K562 (cell line): ENCODE measurements around the gene DRAXIN. TPM values are rescaled to one million over a fixed set of nuclear protein-coding genes. Genes with fewer than 3 reads are reported as not detected.
A peak's percentile ranks its signal among the peaks of the same experiment; 100 is the strongest.

Source experiments
- ARNT ChIP-seq, 2 experiments: fragments of 450-650 bp; IDR thresholded peaks; 2 replicates each; pipeline ENCODE4 v1.6.1; 2016; ENCODE audit warnings: mild to moderate bottlenecking in 1 of 2
- CXXC5 ChIP-seq: fragments of 250-450 bp; sonication (Bioruptor Pico); IDR thresholded peaks from 2 replicates; pipeline ENCODE4 v1.8.0; 2022; ENCODE audit warnings: inconsistent platforms, mild to moderate bottlenecking, moderate library complexity
- FOSL1 ChIP-seq: fragments of 200-800 bp; sonication (Bioruptor generic); conservative IDR thresholded peaks from 2 replicates; pipeline ENCODE4 v1.6.1; 2016; ENCODE audit warnings: missing genetic modification characterization, missing compliant biosample characterization
- GATA2 ChIP-seq: sonication (generic); formaldehyde crosslinking; IDR thresholded peaks from 2 replicates; pipeline ENCODE4 v1.4.0; 2020; ENCODE audit warnings: mild to moderate bottlenecking, missing genetic modification reagents
- PPARD ChIP-seq: fragments of 250-450 bp; sonication (Bioruptor Pico); IDR thresholded peaks from 2 replicates; pipeline ENCODE4 v1.8.0; 2022; ENCODE audit warnings: inconsistent platforms, mild to moderate bottlenecking, moderate library complexity
- RAD51 ChIP-seq: fragments of 450-650 bp; IDR thresholded peaks from 2 replicates; pipeline ENCODE4 v1.7.1; 2016; ENCODE audit warnings: low read depth, mild to moderate bottlenecking, borderline replicate concordance
- SAFB ChIP-seq: fragments of 200-400 bp; formaldehyde crosslinking; IDR thresholded peaks from 2 replicates; pipeline ENCODE4 v1.6.1; 2017; ENCODE audit warnings: low read depth, low read length, borderline replicate concordance
- STAT6 ChIP-seq: sonication (generic); formaldehyde crosslinking; IDR thresholded peaks from 2 replicates; pipeline ENCODE4 v1.8.1; 2023; ENCODE audit warnings: mild to moderate bottlenecking, missing genetic modification reagents
- TCF7L2 ChIP-seq: fragments of 150-350 bp; IDR thresholded peaks from 2 replicates; pipeline ENCODE4 v1.6.1; 2016; ENCODE audit warnings: low read depth, mild to moderate bottlenecking, low read length, moderate library complexity
- XRCC3 ChIP-seq: fragments of 450-650 bp; IDR thresholded peaks from 2 replicates; pipeline ENCODE4 v1.6.1; 2017; ENCODE audit warnings: mild to moderate bottlenecking, moderate library complexity
- ZBTB40 ChIP-seq, 2 experiments: fragments of 450-650 bp in 1 of 2; sonication (generic) in 1 of 2; formaldehyde crosslinking in 1 of 2; IDR thresholded peaks; 2 replicates each; pipeline versions ENCODE4 v1.7.1 to v1.9.0; 2016 to 2022; ENCODE audit warnings: inconsistent platforms in 1 of 2, mild to moderate bottlenecking in 1 of 2, missing genetic modification reagents in 1 of 2
- polyA plus RNA-seq, 8 experiments: library from polyadenylated mRNA; depleted of rRNA in 4 of 8; stranded (reverse) in 5 of 8; unstranded in 3 of 8; fragments of >200 nt; fragmentation: Nextera tagmentation in 2 of 8; fragmentation: Illumina TruSeq in 1 of 8; extraction: Ambion mirVana in 2 of 8; extraction: Trizol in 1 of 8; gene quantifications; 2 replicates each; pipeline versions ENCODE4 v1.2.1 to v1.2.3, GENCODE V29; 2011 to 2014; ENCODE audit warnings: inconsistent platforms in 1 of 8, missing spikeins in 1 of 8
- total RNA-seq, 7 experiments: library from RNA; depleted of rRNA in 6 of 7; stranded (reverse); fragments of >200 nt in 6 of 7; fragmentation: Illumina TruSeq in 2 of 7; extraction: Trizol in 2 of 7; gene quantifications; 2 replicates each; pipeline versions ENCODE4 v1.2.1 to v1.2.3, GENCODE V29; 2011 to 2021; ENCODE audit warnings: low replicate concordance in 1 of 7
- TF ChIP-seq, protein P1 (sequence below), 2 experiments: fragments of 450-650 bp in 1 of 2; IDR thresholded peaks; 2 replicates each; pipeline ENCODE4 v1.6.1; 2011 to 2017; ENCODE audit warnings: low read depth in 2 of 2, antibody characterized with exemption in 1 of 2, borderline replicate concordance in 1 of 2, low read length in 1 of 2, mild to moderate bottlenecking in 1 of 2, mixed read lengths in 1 of 2; ENCODE audit not compliant: control insufficient read depth in 1 of 2

DRAXIN gene
- total and polyA plus RNA-seq, 9 of the 15 experiments (the other 6 are each of a cell fraction or from before 2014, with no cell fraction given) = 0.01 to 0.04 (median 0.01) TPM; not detected in 6

DNA sequence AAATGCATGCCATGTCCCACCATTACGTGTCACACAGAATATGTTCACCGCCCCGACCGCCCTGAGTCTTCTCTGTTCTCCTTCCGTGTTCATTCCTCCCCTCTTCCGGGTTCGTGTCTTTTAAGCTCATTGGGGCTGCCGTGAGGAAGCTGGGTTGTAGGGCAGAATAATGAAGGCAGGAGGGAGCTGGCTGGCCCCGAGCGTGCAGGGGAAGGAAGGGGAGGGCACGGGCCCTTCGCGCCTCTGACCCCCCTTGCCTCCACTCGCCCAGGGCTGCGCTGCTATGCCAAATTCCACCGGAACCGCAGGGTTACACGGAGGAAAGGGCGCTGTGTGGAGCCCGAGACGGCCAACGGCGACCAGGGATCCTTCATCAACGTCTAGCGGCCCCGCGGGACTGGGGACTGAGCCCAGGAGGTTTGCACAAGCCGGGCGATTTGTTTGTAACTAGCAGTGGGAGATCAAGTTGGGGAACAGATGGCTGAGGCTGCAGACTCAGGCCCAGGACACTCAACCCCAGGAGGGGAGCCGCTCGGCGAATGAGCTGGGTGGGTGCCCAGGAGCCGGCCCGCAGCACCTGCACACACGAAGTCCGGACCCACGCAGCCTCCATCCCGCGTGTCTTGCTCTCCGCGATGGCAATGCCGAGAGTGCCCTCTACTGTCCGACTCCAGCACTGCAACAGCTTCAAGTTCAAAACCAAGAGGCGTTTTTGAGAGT lies 28.0 kb downstream of the DRAXIN start (continued):
- no peak for TF ChIP-seq ZBTB40 (IDR thresholded peaks at IDR 0.05)
- no peak for TF ChIP-seq ZBTB40 (CRISPR knock-in tag; IDR thresholded peaks at IDR 0.05)
- TF ChIP-seq RAD51 = no peak
- TF ChIP-seq PPARD = no peak
- TF ChIP-seq CXXC5 (CRISPR knock-in tag) = peak; percentile 76
- no peak for TF ChIP-seq FOSL1 (tag)
- TF ChIP-seq SAFB = peak; percentile 94
- no peak for TF ChIP-seq TCF7L2
- no peak for TF ChIP-seq ARNT (IDR thresholded peaks at IDR 0.05)
- TF ChIP-seq, protein P1, sequence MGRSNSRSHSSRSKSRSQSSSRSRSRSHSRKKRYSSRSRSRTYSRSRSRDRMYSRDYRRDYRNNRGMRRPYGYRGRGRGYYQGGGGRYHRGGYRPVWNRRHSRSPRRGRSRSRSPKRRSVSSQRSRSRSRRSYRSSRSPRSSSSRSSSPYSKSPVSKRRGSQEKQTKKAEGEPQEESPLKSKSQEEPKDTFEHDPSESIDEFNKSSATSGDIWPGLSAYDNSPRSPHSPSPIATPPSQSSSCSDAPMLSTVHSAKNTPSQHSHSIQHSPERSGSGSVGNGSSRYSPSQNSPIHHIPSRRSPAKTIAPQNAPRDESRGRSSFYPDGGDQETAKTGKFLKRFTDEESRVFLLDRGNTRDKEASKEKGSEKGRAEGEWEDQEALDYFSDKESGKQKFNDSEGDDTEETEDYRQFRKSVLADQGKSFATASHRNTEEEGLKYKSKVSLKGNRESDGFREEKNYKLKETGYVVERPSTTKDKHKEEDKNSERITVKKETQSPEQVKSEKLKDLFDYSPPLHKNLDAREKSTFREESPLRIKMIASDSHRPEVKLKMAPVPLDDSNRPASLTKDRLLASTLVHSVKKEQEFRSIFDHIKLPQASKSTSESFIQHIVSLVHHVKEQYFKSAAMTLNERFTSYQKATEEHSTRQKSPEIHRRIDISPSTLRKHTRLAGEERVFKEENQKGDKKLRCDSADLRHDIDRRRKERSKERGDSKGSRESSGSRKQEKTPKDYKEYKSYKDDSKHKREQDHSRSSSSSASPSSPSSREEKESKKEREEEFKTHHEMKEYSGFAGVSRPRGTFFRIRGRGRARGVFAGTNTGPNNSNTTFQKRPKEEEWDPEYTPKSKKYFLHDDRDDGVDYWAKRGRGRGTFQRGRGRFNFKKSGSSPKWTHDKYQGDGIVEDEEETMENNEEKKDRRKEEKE (IDR thresholded peaks at IDR 0.05; ENCODE audit: borderline replicate concordance in 1 of 2, control insufficient read depth in 1 of 2, low read depth in 2 of 2, low read length in 1 of 2) = no peak
- no peak for TF ChIP-seq GATA2 (CRISPR knock-in tag)
- no peak for TF ChIP-seq XRCC3
- TF ChIP-seq STAT6 = no peak
